Activated T-cell treated with anti-CD3 and anti-CD28 coated beads, Interleukin-2, amount 50 U/mL, for 24 hours (primary cell): ENCODE measurements around the gene PATE3.

Source experiments
- DNase-seq: peaks from one replicate; pipeline ENCODE4 v3.0.0-alpha.2; 2020
- H3K27ac Mint-ChIP-seq: 2 replicates; pipeline ENCODE4 v1.8.0; 2020; ENCODE audit warnings: mild to moderate bottlenecking, mixed read lengths
- H3K27me3 Mint-ChIP-seq: 2 replicates; pipeline ENCODE4 v1.8.0; 2020; ENCODE audit warnings: mixed read lengths
- H3K36me3 Mint-ChIP-seq: 2 replicates; pipeline ENCODE4 v1.8.0; 2020; ENCODE audit warnings: low read depth, mixed read lengths
- H3K4me1 Mint-ChIP-seq: 2 replicates; pipeline ENCODE4 v1.8.0; 2020; ENCODE audit warnings: low read depth, mixed read lengths
- H3K4me3 Mint-ChIP-seq: 2 replicates; pipeline ENCODE4 v1.8.0; 2020; ENCODE audit warnings: mild to moderate bottlenecking, moderate library complexity, mixed read lengths
- H3K9me3 Mint-ChIP-seq: 2 replicates; pipeline ENCODE4 v1.8.0; 2020; ENCODE audit warnings: mixed read lengths

Gene PATE3

GRCh38 chr11:125784678-125785077 lies 3.2 kb upstream of the PATE3 start:
- Mint-ChIP-seq H3K36me3 (no peaks in the 10 kb centered on the region), H3K4me3 (no peak overlapping the region), H3K4me1 (no peaks in the 10 kb centered on the region), H3K27ac (no peak overlapping the region), H3K9me3 (peaks cover 2% of the 10 kb centered on the region), H3K27me3 (peaks cover 14% of the 10 kb centered on the region)
- DNase-seq: no peak

- no peak for DNase-seq
- Mint-ChIP-seq H3K27ac (no peak overlapping the region), H3K4me3 (no peak overlapping the region), H3K4me1 (no peaks in the 10 kb centered on the region), H3K36me3 (no peaks in the 10 kb centered on the region), H3K27me3 (no peaks in the 10 kb centered on the region), H3K9me3 (peaks cover 15% of the 10 kb centered on the region)
Measured at GRCh38 chr11:125790825-125791224, 2.9 kb downstream of the PATE3 start.

- no peak overlapping the region for H3K27ac Mint-ChIP-seq
- DNase-seq: no peak
- H3K36me3 Mint-ChIP-seq: no peaks in the 10 kb centered on the region
- H3K4me3 Mint-ChIP-seq: no peak overlapping the region
- H3K9me3 Mint-ChIP-seq: peaks cover 29% of the 10 kb centered on the region
- no peaks in the 10 kb centered on the region for H3K4me1 Mint-ChIP-seq
- peaks cover 8% of the 10 kb centered on the region for H3K27me3 Mint-ChIP-seq
Measured at GRCh38 chr11:125797641-125798040, 9.7 kb downstream of the PATE3 start.

- H3K27ac Mint-ChIP-seq: no peak overlapping the region
- DNase-seq: no peak
- H3K36me3 Mint-ChIP-seq: no peaks in the 10 kb centered on the region
- H3K4me1 Mint-ChIP-seq: no peaks in the 10 kb centered on the region
- H3K27me3 Mint-ChIP-seq: peaks cover 8% of the 10 kb centered on the region
- no peak overlapping the region for H3K4me3 Mint-ChIP-seq
- peaks cover 26% of the 10 kb centered on the region for H3K9me3 Mint-ChIP-seq
Measured at GRCh38 chr11:125799808-125800207, 11.9 kb downstream of the PATE3 start.

GRCh38 chr11:125802387-125802786 lies 14.5 kb downstream of the PATE3 start:
- Mint-ChIP-seq H3K27me3 (peaks cover 15% of the 10 kb centered on the region), H3K4me3 (no peak overlapping the region), H3K27ac (no peak overlapping the region), H3K9me3 (peaks cover 22% of the 10 kb centered on the region), H3K36me3 (no peaks in the 10 kb centered on the region), H3K4me1 (no peaks in the 10 kb centered on the region)
- no peak for DNase-seq

- H3K27ac Mint-ChIP-seq: no peak overlapping the region
- no peak overlapping the region for H3K4me3 Mint-ChIP-seq
- no peak for DNase-seq
- H3K4me1 Mint-ChIP-seq: no peaks in the 10 kb centered on the region
- no peaks in the 10 kb centered on the region for H3K36me3 Mint-ChIP-seq
- peaks cover 10% of the 10 kb centered on the region for H3K27me3 Mint-ChIP-seq
- peaks cover 6% of the 10 kb centered on the region for H3K9me3 Mint-ChIP-seq
Measured at GRCh38 chr11:125807909-125808308, 20.0 kb downstream of the PATE3 start.

- Mint-ChIP-seq H3K4me1 (no peaks in the 10 kb centered on the region), H3K36me3 (no peaks in the 10 kb centered on the region), H3K4me3 (no peak within 1 kb of the TSS), H3K27me3 (peaks cover 25% of the 10 kb centered on the region), H3K9me3 (peaks cover 3% of the 10 kb centered on the region), H3K27ac (no peak within 1 kb of the TSS)
- DNase-seq: no peak
Measured at GRCh38 chr11:125833016-125833415, 45.1 kb downstream of the PATE3 start, which contains the start of gene PATE4. TSS of gene PATE4 (plus strand) at chr11:125833316. CDS start at chr11:125833360, 44 bp downstream.

- H3K27me3 Mint-ChIP-seq: peaks cover 25% of the 10 kb centered on the region
- no peak for DNase-seq
- H3K27ac Mint-ChIP-seq: no peak overlapping the region
- no peaks in the 10 kb centered on the region for H3K36me3 Mint-ChIP-seq
- no peak overlapping the region for H3K4me3 Mint-ChIP-seq
- H3K4me1 Mint-ChIP-seq: no peaks in the 10 kb centered on the region
- peaks cover 3% of the 10 kb centered on the region for H3K9me3 Mint-ChIP-seq
Measured at GRCh38 chr11:125835748-125836147, 47.8 kb downstream of the PATE3 start.
